Keratinocyte (primary cell): Measurements from ENCODE around the gene CCDC60. TPM values are rescaled to one million over a fixed set of nuclear protein-coding genes. Genes with fewer than 3 reads are reported as not detected.

ENCODE experiments used
- DNase-seq: peaks from one replicate; pipeline ENCODE4 v3.0.0-alpha.2; 2011; ENCODE audit warnings: low read depth, missing footprints, low spot score
- FAIRE-seq: peaks from 2 replicates; lab custom pipeline; 2011; peaks lifted over from hg19 to GRCh38; lab: Jason Lieb, UNC
- H2AFZ ChIP-seq: 2 replicates; pipeline ENCODE4 v1.6.0; 2012; ENCODE audit warnings: low read length, control low read depth, inconsistent platforms; ENCODE audit not compliant: control insufficient read depth
- H3K27ac ChIP-seq: 2 replicates; pipeline ENCODE4 v1.5.1; 2011; ENCODE audit warnings: low read length; ENCODE audit not compliant: control insufficient read depth, insufficient read depth
- H3K27me3 ChIP-seq: 3 replicates; pipeline ENCODE4 v1.6.0; 2011; ENCODE audit warnings: low read length; ENCODE audit not compliant: control insufficient read depth, insufficient read depth; ENCODE audit errors: extremely low read depth
- H3K36me3 ChIP-seq, 2 experiments: 2 replicates in 1 of 2; 3 replicates in 1 of 2; pipeline ENCODE4 v1.5.1; 2011; ENCODE audit warnings: low read length in 2 of 2, mild to moderate bottlenecking in 1 of 2; ENCODE audit not compliant: control insufficient read depth in 2 of 2, insufficient read depth in 2 of 2; ENCODE audit errors: extremely low read depth in 1 of 2
- H3K4me1 ChIP-seq: 3 replicates; pipeline ENCODE4 v1.5.1; 2011; ENCODE audit warnings: low read length; ENCODE audit not compliant: control insufficient read depth, insufficient read depth; ENCODE audit errors: extremely low read depth
- H3K4me2 ChIP-seq: 3 replicates; pipeline ENCODE4 v1.6.0; 2011; ENCODE audit warnings: low read depth, low read length; ENCODE audit not compliant: control insufficient read depth, insufficient read depth; ENCODE audit errors: extremely low read depth
- H3K4me3 ChIP-seq, 3 experiments: fragments of 200-600 bp in 1 of 3; sonication (generic) in 1 of 3; 2 replicates in 2 of 3; 3 replicates in 1 of 3; pipeline ENCODE4 v1.5.1; 2011 to 2016; ENCODE audit warnings: low read length in 3 of 3, mild to moderate bottlenecking in 3 of 3, control low read depth in 2 of 3, inconsistent platforms in 1 of 3, low read depth in 1 of 3, mixed read lengths in 1 of 3, mixed run types in 1 of 3, moderate library complexity in 1 of 3; ENCODE audit not compliant: control insufficient read depth in 2 of 3, insufficient read depth in 2 of 3; ENCODE audit errors: extremely low read depth in 1 of 3
- H3K79me2 ChIP-seq: 2 replicates; pipeline ENCODE4 v1.6.0; 2012; ENCODE audit warnings: low read length; ENCODE audit not compliant: control insufficient read depth, insufficient read depth
- H3K9ac ChIP-seq: 3 replicates; pipeline ENCODE4 v1.6.0; 2011; ENCODE audit warnings: low read length; ENCODE audit not compliant: control insufficient read depth, insufficient read depth; ENCODE audit errors: extremely low read depth
- H3K9me1 ChIP-seq: 3 replicates; pipeline ENCODE4 v1.6.0; 2011; ENCODE audit warnings: low read length; ENCODE audit not compliant: control insufficient read depth, insufficient read depth; ENCODE audit errors: extremely low read depth
- H3K9me3 ChIP-seq: 2 replicates; pipeline ENCODE4 v1.5.1; 2012; ENCODE audit warnings: low read depth, low read length; ENCODE audit not compliant: control insufficient read depth
- H4K20me1 ChIP-seq: 3 replicates; pipeline ENCODE4 v1.6.0; 2011; ENCODE audit warnings: low read length; ENCODE audit not compliant: control insufficient read depth, insufficient read depth; ENCODE audit errors: extremely low read depth
- CTCF ChIP-seq, 3 experiments: IDR thresholded peaks in 1 of 3; conservative IDR thresholded peaks in 1 of 3; optimal IDR thresholded peaks in 1 of 3; 2 replicates in 2 of 3; 3 replicates in 1 of 3; pipeline versions ENCODE3 to v1.5.1; 2011; ENCODE audit warnings: low read length in 3 of 3, mild to moderate bottlenecking in 3 of 3, moderate library complexity in 2 of 3, control low read depth in 1 of 3, inconsistent platforms in 1 of 3; ENCODE audit not compliant: insufficient read depth in 2 of 3; ENCODE audit errors: extremely low read depth in 1 of 3
- EZH2 ChIP-seq: IDR thresholded peaks from one replicate; pipeline ENCODE4 v1.6.1; 2012; ENCODE audit warnings: inconsistent platforms, mild to moderate bottlenecking, low read length, moderate library complexity
- dilution Hi-C: fragments of 300-500 bp; cut with MboI; formaldehyde crosslinking; loops from one replicate; pipeline ENCODE4 v1.7.0; 2020; ENCODE audit warnings: low sequenced_read_pairs; ENCODE audit not compliant: extremely low pct_ligation_motif_present
- polyA plus RNA-seq, 5 experiments: library from polyadenylated mRNA; depleted of rRNA in 3 of 5; stranded (reverse) in 3 of 5; stranded (forward) in 1 of 5; unstranded in 1 of 5; fragments of >200 nt; gene quantifications; 1 replicate in 1 of 5; 2 replicates in 3 of 5; 3 replicates in 1 of 5; pipeline versions ENCODE4 v1.2.1 to v1.2.3, GENCODE V29; 2011 to 2012; ENCODE audit warnings: missing spikeins in 2 of 5, low read depth in 1 of 5, low replicate concordance in 1 of 5

Gene CCDC60
- polyA plus RNA-seq, 1 donor (not counting 4 experiments of a cell fraction or from before 2014, with no cell fraction given) = 0.09 TPM

DNA sequence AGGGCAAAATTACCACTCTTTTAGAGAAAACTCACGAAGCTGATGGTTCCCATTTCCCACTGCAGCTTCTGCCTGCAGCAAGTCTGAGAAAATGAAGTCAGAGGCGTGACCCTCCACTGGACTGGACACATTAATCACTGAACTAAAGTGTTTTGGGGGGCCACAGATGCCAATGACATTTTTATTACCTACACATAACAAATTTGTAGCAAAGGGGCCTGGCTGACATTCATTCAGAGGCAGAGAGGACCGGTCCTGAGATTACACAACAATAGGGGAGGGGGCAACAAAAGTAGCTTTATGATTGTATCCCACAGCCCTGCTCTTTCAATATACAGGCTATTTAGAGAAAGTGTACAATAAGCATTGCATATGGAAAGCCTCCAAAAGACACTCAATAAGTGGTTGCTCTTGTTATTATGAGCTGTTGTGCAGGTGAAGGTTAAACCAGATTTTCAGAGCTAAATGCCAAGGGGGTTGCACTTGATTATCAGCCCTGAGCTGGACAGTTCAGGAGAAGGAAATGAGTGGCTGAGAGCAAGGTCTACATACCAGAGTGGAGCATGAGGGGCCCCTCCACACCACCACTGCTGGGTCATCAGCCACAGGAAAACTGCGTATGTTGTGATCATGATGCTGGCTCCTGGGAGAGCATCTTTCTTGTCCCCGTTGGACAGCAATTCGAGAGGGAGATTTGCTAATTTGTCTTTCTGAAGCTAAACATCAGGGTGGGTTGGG, 41.5 kb upstream of the CCDC60 start:
- Histone ChIP-seq H2AFZ (no peak overlapping the region), H3K9ac (no peak overlapping the region), H3K4me2 (no peak overlapping the region), H3K4me3 (no peak overlapping the region), H3K27me3 (no peaks in the 10 kb centered on the region), H3K4me1 (no peaks in the 10 kb centered on the region), H4K20me1 (no peaks in the 10 kb centered on the region), H3K79me2 (no peaks in the 10 kb centered on the region), H3K36me3 (no peaks in the 10 kb centered on the region), H3K9me1 (no peaks in the 10 kb centered on the region), H3K27ac (no peak overlapping the region), H3K9me3 (no peaks in the 10 kb centered on the region)
- no peak for DNase-seq
- dilution Hi-C loops = no loop called here
- no peak for FAIRE-seq
- TF ChIP-seq EZH2 = no peak
- no peak for TF ChIP-seq CTCF (optimal IDR thresholded peaks at IDR 0.05 in 1 of 3, IDR thresholded peaks at IDR 0.05 in 1 of 3, conservative IDR thresholded peaks at IDR 0.05 in 1 of 3; ENCODE audit: extremely low read depth in 1 of 3, insufficient read depth in 2 of 3, low read length in 3 of 3)

DNA sequence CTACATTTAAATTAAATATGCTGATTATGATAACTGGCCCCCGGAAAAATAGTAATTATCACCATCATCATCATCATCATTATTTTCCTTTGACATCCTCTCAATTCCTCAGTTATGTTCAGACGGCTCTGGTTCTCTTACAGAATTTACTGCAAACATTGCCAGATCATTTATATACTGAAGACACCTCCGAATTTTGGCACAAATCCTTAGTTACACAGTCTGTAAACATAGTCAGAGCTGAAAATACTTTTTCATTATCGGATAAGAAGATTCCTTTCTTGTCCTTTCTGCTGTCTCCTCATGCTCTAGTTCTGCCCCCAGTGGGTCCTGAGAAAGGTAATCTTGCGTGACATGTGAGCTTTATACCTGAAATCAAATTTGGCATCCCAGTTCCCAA, 40.3 kb upstream of the CCDC60 start:
- FAIRE-seq (no peak), DNase-seq (no peak)
- Histone ChIP-seq H3K27ac (no peak overlapping the region), H4K20me1 (no peaks in the 10 kb centered on the region), H3K4me1 (no peaks in the 10 kb centered on the region), H3K27me3 (no peaks in the 10 kb centered on the region), H3K9me3 (no peaks in the 10 kb centered on the region), H3K36me3 (no peaks in the 10 kb centered on the region), H3K9me1 (no peaks in the 10 kb centered on the region), H3K79me2 (no peaks in the 10 kb centered on the region), H3K4me2 (no peak overlapping the region), H3K4me3 (no peak overlapping the region), H2AFZ (no peak overlapping the region), H3K9ac (no peak overlapping the region)
- TF ChIP-seq EZH2 (no peak), CTCF (optimal IDR thresholded peaks at IDR 0.05 in 1 of 3, IDR thresholded peaks at IDR 0.05 in 1 of 3, conservative IDR thresholded peaks at IDR 0.05 in 1 of 3; ENCODE audit: extremely low read depth in 1 of 3, insufficient read depth in 2 of 3, low read length in 3 of 3) (no peak)
- dilution Hi-C loops = no loop called here
